NCI-H2196 (cell line): ENCODE data around the gene TRMT1L.

Experiments
- DNase-seq: peaks from one replicate; lab custom pipeline; 2025; ENCODE audit not compliant: unreplicated experiment; lab: John Stamatoyannopoulos, UW

The TRMT1L gene

DNA sequence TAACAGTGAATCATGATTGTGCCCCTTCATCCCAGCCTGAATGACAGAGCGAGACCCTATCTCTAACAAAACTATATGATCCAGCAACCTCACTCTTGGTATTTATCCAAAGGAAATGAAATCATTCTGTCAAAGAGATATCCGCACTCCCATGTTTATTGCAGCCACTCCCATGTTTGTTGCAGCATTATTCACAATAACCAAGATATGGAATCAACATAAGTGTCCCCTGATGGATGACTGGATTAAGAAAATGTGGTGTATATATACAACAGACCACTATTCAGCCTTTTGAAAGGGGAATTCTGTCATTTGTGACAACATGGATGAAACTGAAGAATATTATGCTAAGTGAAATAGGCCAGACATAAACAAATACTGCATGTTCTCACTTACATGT lies 44.4 kb downstream of the TRMT1L start:
- no peak for DNase-seq

DNA sequence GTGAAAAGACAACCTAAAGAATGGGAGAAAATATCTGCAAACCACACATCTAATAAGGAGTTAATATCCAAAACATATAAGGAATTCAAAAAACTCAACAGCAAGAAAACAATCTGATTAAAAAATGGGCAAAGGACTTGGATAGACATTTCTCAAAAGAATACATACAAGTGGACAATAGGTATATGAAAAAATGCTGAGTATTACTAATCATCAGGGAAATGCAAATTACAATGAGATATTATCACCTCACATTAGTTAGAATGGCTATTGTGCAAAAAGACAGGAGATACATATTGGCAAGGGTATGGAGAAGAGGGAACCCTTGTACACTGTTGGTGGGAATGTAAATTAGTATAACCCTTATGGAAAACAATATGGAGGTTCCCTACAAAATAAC lies 44.9 kb downstream of the TRMT1L start:
- no peak for DNase-seq

DNA sequence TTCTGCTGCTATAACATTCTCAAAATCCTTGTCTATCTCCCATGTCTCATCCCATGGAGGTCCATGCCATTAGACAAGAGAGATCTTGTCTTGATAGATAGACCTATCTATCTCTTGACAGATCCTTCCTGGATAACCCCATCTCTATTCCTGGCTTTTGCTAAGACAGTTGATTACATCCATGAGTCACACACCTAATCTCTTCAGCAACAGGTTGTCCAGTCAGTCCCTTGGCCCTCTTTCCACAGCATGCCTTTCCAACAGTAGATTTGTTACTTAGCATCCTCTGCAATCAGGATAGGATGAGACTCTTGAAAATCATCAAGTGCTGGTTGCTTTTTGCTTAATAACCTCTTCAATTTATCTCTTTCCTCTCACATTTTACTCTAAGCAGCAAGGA lies 46.6 kb downstream of the TRMT1L start:
- no peak for DNase-seq

DNA sequence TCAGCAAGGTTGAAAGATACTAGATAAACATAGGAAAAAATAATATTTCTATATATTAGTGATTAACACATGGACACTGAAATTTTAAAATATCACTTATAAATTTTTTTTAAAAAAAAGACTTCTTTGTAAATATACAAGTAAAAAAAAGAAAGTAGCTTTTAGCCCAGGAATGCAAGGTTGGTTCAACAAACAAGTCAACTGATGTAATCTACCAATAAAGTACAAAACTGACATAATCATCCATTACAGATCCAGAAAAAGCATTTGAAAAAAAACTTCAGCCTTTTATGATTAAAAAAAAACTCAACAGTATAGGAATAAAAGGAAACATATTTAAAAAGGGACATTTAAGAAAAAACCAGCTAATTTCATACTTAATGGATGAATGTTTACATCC lies 48.4 kb downstream of the TRMT1L start:
- no peak for DNase-seq

DNA sequence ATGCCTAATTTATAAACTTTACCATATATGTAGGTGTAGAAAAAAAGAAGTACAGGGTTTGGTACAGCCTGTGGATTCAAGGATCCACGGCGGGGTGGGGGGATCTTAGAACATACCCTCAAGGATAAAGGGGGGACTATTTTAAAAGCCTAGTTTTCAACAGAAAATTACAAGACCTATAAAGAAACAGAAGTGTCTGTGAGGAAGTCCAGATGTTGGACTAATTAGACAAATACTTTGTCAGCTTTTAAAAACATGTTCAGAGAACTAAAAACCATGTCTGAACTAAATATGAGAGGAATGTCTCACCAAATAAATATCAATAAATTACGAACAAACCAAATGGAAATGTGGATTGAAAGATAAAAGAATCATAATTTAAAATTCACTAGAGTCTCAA lies 51.6 kb downstream of the TRMT1L start:
- DNase-seq = no peak

DNA sequence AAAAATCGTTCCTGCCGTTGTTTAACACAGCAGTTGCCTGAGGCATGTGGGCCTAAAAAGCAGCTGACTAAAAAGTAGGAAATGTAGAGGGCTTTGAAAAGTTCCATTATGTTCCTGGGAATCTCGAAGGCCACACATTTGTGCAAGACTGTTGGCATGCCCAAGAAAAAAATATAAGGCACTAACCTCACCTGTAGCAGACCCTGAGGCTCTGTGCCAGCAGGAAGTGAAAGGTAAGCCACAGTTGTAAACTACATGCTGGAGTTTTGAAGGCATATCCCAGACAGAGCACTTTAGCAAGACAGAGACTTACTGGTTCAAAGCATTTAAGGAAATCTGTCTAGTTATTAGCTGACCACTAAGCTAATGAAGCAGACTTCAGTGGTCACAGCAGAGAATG lies 52.7 kb downstream of the TRMT1L start:
- no peak for DNase-seq

DNA sequence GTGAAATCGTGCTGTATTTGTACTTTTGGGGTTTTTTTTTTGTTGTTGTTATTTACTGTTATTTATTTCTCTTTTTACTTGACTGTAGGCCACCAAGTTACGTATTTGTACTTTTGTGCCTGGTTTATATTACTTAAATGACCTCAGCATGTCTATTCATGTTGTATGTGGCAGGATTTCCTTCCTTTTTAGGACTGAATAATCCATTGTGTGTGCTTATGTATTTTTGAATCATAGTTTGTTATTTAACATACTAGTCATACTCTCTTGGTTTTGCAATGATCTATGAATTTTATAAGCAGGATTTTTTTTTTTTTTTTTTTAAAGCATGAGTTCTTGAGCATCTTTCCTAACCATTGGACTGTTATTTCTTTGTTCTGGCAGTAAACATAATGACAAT lies 60.2 kb downstream of the TRMT1L start:
- no peak for DNase-seq

DNA sequence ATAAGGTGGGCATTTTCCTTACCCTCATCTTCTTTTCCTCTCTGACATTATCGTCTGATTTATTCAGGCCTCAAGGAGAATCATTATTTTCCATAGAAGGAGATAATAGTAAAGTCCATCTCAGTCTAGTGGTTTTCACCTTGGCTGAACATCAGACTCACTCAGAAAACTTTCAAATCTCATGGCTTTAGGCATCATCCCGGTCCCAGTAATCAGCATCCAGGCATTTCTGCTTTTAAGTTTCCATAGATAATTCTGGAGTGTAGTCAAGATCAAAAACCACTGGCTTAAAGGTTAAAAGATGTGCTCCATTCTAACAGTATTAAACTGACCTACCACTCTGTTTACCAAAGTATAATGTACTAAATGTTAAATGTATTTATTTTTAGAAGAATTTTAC lies 62.0 kb downstream of the TRMT1L start:
- DNase-seq = no peak

DNA sequence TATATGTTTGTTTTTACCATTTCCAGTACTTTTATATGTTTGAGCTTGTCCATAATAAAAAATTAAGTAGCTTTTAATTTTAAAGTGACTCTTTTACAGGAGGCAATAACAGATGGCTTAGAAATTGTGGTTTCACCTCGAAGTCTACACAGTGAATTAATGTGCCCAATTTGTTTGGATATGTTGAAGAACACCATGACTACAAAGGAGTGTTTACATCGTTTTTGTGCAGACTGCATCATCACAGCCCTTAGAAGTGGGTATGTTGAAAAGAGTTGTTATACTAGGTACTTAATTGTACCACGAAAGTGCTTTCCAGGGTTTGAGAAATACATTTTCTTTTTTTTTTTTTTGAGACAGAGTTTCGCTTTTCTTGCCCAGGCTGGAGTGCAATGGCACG lies 65.3 kb downstream of the TRMT1L start:
- no peak for DNase-seq

DNA sequence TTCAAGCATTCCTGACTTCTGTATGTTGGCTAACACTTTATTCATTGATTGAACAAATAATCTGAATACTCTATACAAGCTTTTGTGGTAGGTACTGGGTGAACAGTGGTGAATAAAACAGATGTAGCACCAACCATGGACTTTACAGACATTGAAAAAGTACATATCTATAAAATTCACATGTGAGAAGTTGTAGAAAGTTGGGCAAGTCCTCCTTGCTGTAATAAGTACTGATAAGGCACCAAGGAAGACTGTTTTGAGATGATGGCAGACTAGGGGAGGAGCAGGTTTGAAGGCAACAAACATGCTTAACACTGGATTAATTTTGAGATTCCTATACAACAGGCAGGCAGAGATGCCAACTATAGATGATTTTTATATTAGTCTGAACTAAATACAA lies 69.0 kb downstream of the TRMT1L start:
- DNase-seq = no peak

DNA sequence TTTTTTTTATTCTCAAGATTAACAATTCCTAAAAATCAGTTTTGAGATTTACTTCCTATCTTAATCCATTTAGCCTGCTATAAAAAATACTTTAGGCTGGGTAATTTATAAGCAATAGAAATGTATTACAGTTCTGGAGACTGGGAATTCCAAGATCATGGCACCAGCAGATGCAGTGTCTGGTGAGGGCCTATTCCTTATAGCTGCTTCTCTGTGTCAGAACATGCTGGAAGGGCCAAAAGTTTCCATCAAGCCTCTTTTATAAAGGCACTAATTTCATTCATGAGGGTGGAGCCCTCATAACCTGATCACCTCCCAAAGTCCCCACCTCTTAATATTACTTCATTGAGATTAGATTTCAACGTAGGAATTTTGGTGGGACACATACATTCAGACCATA lies 69.7 kb downstream of the TRMT1L start:
- no peak for DNase-seq

DNA sequence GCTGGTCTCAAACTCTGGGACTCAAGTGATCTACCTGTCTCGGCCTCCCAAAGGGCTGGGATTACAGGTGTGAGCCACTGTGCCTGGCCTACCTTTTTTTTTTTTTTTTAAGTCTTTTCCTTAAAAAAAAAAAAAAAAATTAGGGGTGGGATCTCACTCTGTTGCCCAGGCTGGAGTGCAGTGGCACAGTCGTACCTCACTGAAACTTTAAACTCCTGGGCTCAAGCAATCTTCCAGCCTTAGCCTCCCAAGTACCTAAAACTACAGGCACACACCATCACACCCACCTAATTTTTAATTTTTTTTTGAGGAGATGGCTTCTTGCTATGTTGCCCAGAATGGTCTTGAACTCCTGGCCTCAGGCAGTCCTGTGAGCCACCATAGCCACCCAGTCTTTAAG lies 72.9 kb downstream of the TRMT1L start:
- DNase-seq = no peak

DNA sequence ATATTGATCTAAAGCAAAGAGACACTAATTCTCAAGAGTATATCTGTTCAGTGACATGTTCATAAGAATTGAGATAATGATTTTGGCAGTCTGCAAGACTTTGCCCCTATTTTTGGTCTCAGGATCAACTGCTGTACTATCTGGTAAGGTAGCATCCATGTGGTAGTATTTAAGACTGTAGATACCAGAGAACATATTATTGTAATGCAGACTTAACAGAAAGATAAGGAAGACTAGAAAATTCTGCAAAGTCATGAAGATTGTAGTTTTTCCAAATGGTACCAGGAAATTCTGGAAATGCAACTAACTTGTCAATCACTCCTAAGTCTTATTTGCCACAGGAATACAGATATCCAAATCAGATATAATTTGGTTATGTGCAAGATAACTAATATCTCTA lies 76.3 kb downstream of the TRMT1L start:
- DNase-seq = no peak

DNA sequence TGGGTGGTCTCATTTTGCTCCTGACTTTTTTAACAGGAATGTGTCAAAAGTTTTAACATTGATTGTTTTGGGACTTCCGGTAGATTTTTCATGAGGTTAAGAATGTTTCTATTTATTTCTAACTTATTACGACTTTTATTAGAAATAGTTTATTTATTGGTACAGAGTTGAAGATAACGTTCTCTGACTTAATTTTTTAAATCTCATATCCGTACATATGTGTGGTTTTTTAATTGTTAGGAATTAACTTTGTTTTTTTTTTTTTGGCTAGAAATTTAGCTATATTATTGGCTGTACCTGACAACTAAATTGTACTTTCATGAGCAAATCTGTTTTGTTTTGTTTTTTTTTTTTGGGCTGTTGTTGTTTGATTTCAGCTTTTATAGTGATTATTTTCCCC lies 79.4 kb downstream of the TRMT1L start:
- no peak for DNase-seq

DNA sequence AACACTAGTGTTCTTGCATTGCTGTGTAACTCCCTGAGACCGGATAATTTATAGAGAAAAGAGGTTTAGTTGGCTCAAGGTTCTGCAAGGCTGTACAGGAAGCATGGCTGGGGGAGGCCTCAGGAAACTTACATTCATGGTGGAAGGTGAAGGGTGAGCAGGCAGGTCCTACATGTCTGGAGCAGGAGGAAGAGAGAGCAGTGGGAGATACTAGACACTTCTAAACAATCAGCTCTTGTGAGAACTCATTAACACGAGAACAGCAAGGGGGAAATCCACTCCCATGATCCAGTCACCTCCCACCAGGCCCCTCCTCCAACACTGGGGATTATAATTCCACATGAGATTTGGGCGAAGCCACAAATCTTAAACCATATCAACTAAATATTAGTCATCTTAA lies 81.3 kb downstream of the TRMT1L start:
- DNase-seq = no peak

DNA sequence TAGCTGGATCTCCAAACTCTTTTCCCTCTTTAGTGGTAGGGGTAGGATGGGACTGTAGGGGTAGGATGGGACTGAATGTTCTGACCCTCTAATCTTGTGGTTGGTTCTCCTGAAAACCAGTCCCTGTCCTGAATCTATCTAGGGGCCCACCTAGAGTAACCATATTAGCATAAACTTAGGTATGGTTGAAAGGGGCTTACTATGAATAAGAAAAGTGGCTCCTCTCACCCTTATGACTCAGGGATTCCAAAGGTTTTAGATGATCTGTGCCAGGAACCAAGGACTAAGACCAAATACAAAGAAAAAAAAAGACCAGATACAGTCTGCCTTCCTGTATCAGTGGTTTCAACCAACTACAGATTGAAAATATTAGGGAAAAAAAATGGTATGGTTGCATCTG lies 82.4 kb downstream of the TRMT1L start:
- DNase-seq = no peak

DNA sequence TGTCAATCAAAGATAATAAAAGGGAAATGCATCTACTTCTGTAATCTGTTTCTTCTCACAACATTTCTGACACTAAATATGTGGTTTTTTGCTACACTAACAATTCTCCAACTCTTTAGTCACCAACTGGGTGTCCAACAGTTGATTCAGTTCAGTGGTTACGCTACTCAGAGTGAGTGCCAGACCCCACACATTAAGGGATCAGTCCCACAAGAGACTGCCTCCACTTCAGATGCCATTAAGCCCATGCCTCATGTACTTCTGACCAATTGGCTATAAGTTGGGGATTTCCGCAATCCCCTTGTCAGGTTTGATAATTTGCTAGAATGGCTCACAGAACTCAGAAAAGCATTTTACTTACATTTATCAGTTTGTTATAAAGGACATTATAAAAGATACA lies 83.0 kb downstream of the TRMT1L start:
- no peak for DNase-seq

DNA sequence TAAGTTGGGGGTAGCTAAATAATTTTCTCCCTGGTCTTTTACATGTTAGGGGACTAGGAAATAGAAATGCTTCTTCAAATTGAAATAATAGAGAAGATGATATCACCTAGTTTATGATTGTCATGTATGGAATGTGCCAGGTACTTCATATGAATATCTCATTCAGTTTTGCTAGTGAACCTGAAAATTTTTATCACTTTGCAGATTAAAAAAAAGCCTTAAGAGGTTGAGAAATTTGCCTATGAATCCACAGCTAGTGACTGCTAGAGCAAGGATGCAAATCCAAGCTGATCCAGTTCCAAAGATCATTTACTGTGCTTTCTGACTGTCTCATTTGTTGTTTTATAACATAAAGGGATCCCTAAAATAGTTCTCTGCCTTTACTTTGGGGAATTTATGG lies 86.7 kb downstream of the TRMT1L start:
- DNase-seq = no peak

DNA sequence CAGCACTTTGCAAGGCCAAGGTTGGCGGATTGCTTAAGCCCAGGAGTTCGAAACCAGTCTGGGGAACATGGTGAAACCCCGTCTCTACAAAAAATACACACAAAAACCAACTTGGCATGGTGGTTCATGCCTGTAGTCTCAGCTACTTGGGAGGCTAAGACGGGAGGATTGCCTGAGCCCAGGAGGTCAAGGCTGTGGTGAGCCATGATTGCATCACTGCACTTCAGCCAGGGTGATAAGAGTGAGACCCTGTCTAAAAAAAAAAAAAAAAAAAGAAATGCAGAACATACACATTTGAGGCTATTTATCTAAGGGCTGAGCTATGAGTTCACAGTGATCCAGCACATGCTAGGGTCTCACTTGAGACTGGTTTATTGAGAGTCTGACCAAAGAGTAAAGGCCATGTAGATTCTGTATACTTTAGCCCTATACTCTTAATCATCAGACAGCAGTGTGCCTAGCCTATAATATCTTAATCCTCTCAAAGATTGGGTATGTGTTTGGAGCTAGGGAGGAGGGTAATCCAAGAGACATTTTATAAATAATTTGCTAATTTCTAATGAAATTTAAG lies 87.5 kb downstream of the TRMT1L start:
- no peak for DNase-seq

DNA sequence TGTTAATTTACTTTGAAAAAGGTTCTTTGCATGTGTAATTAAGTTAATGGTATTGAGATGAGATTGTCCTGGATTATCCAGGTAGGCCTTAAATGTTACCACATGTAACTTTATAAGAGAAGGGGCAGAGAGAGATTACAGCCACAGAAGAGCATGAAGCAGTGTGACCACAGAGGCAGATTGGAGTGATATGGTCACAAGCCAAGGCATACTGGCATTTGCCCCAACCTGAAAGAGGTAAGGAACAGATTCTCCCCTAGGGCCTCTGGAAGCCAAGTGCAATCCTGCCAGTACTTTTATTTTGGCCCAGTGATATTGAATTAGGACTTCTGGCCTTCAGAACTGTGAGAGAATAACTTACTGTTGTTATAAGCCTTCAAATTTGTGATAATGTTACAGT lies 88.4 kb downstream of the TRMT1L start:
- no peak for DNase-seq
